Ovary (tissue), 9 donors: ENCODE results near the gene OR7D2. TPM values are rescaled to one million over a fixed set of nuclear protein-coding genes. Genes with fewer than 3 reads are reported as not detected.
A peak's percentile ranks its signal among the peaks of the same experiment; 100 is the strongest.

Experiments used
- DNase-seq, 5 donors: peaks; one replicate each; pipeline ENCODE4 v3.0.0-alpha.2; 2019 to 2020
- H3K27ac ChIP-seq, 2 donors: fragments of 200-600 bp; one replicate each; pipeline versions ENCODE4 v1.5.1 to v1.8.0; 2019 to 2022
- H3K27me3 ChIP-seq: fragments of 200-600 bp; one replicate; pipeline ENCODE4 v1.8.0; 2022
- H3K36me3 ChIP-seq: fragments of 200-600 bp; sonication (generic); one replicate; pipeline ENCODE4 v1.5.1; 2019
- H3K4me1 ChIP-seq: one replicate; pipeline ENCODE4 v1.8.1; 2013; ENCODE audit warnings: mild to moderate bottlenecking, moderate library complexity; ENCODE audit not compliant: insufficient read depth
- H3K4me3 ChIP-seq: fragments of 200-600 bp; sonication (generic); one replicate; pipeline ENCODE4 v1.5.1; 2017
- H3K9me3 ChIP-seq, 2 donors: fragments of 200-600 bp in 1 of 2; sonication (generic) in 1 of 2; one replicate each; pipeline versions ENCODE4 v1.5.1 to v1.8.1; 2013 to 2019; ENCODE audit warnings: mild to moderate bottlenecking in 1 of 2, moderate library complexity in 1 of 2
- EP300 ChIP-seq: sonication (generic); formaldehyde crosslinking; IDR thresholded peaks from one replicate; pipeline ENCODE4 v1.6.1; 2017; ENCODE audit warnings: antibody characterized with exemption
- POLR2A ChIP-seq: fragments of 450-650 bp; IDR thresholded peaks from one replicate; pipeline ENCODE4 v1.6.1; 2017; ENCODE audit warnings: antibody characterized with exemption, mild to moderate bottlenecking, moderate library complexity
- WGBS, 3 donors: extraction: QIAGEN DNeasy Blood & Tissue Kit in 1 of 3; methylation state at CpG; one replicate each; pipeline versions ENCODE4 v1.1.5 to v1.1.7; 2013 to 2017; 5-methylcytosine and 5-hydroxymethylcytosine counted together
- intact Hi-C, 4 donors: fragments of 100-400 bp; cut with DNase I; formaldehyde crosslinking; loops; one replicate each; pipeline versions ENCODE4 v1.11.0 to v1.15.1; 2022 to 2023
- polyA plus RNA-seq, 2 donors: library from polyadenylated mRNA; stranded (reverse); fragments of 200-250 nt in 1 of 2; fragments of 350-450 nt in 1 of 2; fragmentation: Illumina TruSeq in 1 of 2; extraction: RNeasy Lipid Tissue Mini Kit (QIAGEN cat#74804) in 1 of 2; gene quantifications; one replicate each; pipeline ENCODE4 v1.2.3, GENCODE V29; 2013 to 2014
- total RNA-seq, 7 donors: library from RNA; depleted of rRNA in 2 of 7; stranded (reverse); fragments of >200 nt in 2 of 7; fragmentation: NEBNext Ultra II Directional in 3 of 7; extraction: Animal tissue kit (Norgen Biotek cat#: 25700) in 3 of 7; gene quantifications; one replicate each; pipeline versions ENCODE4 v1.1.0 to v1.2.4, GENCODE V29; 2016 to 2023
- TF ChIP-seq, protein P1 (sequence below), 3 donors: fragments of 450-650 bp in 2 of 3; fragments of 200-600 bp in 1 of 3; IDR thresholded peaks; one replicate each; pipeline versions ENCODE4 v1.5.1 to v1.8.0; 2016 to 2022; ENCODE audit warnings: antibody characterized with exemption in 3 of 3, mild to moderate bottlenecking in 1 of 3
- donor health status: DM: no; HTN: no; CAD: no; lungs with moderate emphysema.
- donor health status: DM: no; HTN: no; CAD: no.
- donor health status: Bipolar disorder and iron deficiency.
- donor health status: DM: yes; HTN: yes; CAD: no.
- donor health status: DM: no; HTN: no; CAD: no.
- donor health status: DM: yes; HTN: yes; CAD: no.

The OR7D2 gene
- total and polyA plus RNA-seq, 9 donors = not detected

GRCh38 chr19:9205501-9206113 is 26.8 kb downstream of the OR7D2 start:
- intact Hi-C loops = loop anchor here (5.0 to 10.0 kb wide), 3 partner anchors 589 to 599 kb away; no protein-coding TSS in a partner anchor
- Histone ChIP-seq H3K36me3 (no peaks in the 10 kb centered on the region), H3K27me3 (no peaks in the 10 kb centered on the region), H3K27ac (no peak overlapping the region), H3K4me1 (no peaks in the 10 kb centered on the region), H3K4me3 (peak overlapping the region; percentile 26), H3K9me3 (no peaks in the 10 kb centered on the region)
- DNase-seq = peak; percentile 56 to 81 (median 74)
- TF ChIP-seq EP300 = no peak
- TF ChIP-seq POLR2A = no peak
- TF ChIP-seq, protein P1, sequence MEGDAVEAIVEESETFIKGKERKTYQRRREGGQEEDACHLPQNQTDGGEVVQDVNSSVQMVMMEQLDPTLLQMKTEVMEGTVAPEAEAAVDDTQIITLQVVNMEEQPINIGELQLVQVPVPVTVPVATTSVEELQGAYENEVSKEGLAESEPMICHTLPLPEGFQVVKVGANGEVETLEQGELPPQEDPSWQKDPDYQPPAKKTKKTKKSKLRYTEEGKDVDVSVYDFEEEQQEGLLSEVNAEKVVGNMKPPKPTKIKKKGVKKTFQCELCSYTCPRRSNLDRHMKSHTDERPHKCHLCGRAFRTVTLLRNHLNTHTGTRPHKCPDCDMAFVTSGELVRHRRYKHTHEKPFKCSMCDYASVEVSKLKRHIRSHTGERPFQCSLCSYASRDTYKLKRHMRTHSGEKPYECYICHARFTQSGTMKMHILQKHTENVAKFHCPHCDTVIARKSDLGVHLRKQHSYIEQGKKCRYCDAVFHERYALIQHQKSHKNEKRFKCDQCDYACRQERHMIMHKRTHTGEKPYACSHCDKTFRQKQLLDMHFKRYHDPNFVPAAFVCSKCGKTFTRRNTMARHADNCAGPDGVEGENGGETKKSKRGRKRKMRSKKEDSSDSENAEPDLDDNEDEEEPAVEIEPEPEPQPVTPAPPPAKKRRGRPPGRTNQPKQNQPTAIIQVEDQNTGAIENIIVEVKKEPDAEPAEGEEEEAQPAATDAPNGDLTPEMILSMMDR (IDR thresholded peaks at IDR 0.05) = peak; percentile 50 to 66 (median 50)
- 15 to 23% (median 18%) methylated on average over 13 of the region's 13 CpGs for WGBS, 3 donors

DNA sequence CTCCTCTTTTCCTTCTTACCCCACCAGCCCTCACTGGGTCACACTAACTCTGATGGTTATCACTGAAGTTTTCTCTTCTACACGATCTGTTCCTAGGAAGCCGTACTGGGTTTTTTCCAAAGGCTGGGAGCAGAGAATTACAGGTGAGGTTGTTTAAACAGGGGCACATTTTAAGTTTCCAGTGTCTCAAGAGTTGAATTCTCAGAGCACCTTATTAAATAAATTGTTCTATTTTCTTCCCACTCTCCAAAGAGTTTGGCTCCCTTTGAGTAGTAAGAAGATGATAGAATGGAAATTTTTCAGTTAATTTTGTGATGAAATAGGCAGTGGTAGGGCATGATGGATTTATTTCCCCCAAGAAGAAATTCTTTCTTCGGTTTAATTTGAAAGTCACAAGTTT is 40.7 kb downstream of the OR7D2 start, which contains the start of gene OR7D4:
Gene OR7D4, minus strand, starts transcription at position 101 of the 400 bp plus-strand sequence. CDS start 4,752 bp downstream, outside the sequence.
- TF ChIP-seq, protein P1 (IDR thresholded peaks at IDR 0.05) = no peak
- TF ChIP-seq POLR2A (no peak), EP300 (no peak)
- no peaks in the 10 kb centered on the region for H3K4me1 ChIP-seq
- WGBS, 3 donors = 55 to 69% (median 68%) methylated on average over 3 of the region's 3 CpGs
- H3K9me3 ChIP-seq = peaks cover 0 to 2% of the 10 kb centered on the region in 2 donors
- intact Hi-C loops = no loop called here
- H3K36me3 ChIP-seq = no peaks in the 10 kb centered on the region
- DNase-seq = no peak
- no peaks in the 10 kb centered on the region for H3K27me3 ChIP-seq
- H3K4me3 ChIP-seq = no peak within 1 kb of the TSS
- no peak within 1 kb of the TSS for H3K27ac ChIP-seq

Other genes with a start within 250 kb of the OR7D2 start
- gene MUC16, start 168.6 kb upstream of the OR7D2 start, total RNA-seq = 10 to 100 TPM in 1 of 7 donors, 1 to 10 TPM in 4, under 1 TPM in 2; 0.13 to 52.8 (median 4.0) TPM
- gene MUC16, start 168.6 kb upstream of the OR7D2 start, polyA plus RNA-seq = under 1 TPM; 0.30 to 0.40 TPM
- gene OR1M1, start 91.9 kb upstream of the OR7D2 start, total RNA-seq = under 1 TPM in 1 of 7 donors, not detected in 6; 0.34 TPM
- not detected for gene OR1M1, start 91.9 kb upstream of the OR7D2 start, polyA plus RNA-seq
- gene OR7G2, start 71.5 kb upstream of the OR7D2 start, total RNA-seq = not detected
- not detected for gene OR7G2, start 71.5 kb upstream of the OR7D2 start, polyA plus RNA-seq
- gene OR7G1, start 63.2 kb upstream of the OR7D2 start, total RNA-seq = not detected
- gene OR7G1, start 63.2 kb upstream of the OR7D2 start, polyA plus RNA-seq = not detected
- not detected for gene OR7G3, start 52.0 kb upstream of the OR7D2 start, total RNA-seq
- gene OR7G3, start 52.0 kb upstream of the OR7D2 start, polyA plus RNA-seq = not detected
- gene ZNF317, start 38.6 kb upstream of the OR7D2 start, total RNA-seq = 10 to 100 TPM; 10.8 to 33.3 (median 27.1) TPM
- 10 to 100 TPM; 13.9 to 37.1 TPM for gene ZNF317, start 38.6 kb upstream of the OR7D2 start, polyA plus RNA-seq
- not detected for gene OR7D4, start 40.6 kb downstream of the OR7D2 start, total RNA-seq
- not detected for gene OR7D4, start 40.6 kb downstream of the OR7D2 start, polyA plus RNA-seq
- not detected for gene OR7E24, start 72.0 kb downstream of the OR7D2 start, total RNA-seq
- gene OR7E24, start 72.0 kb downstream of the OR7D2 start, polyA plus RNA-seq = not detected
- 10 to 100 TPM in 6 of 7 donors, 1 to 10 TPM in 1; 9.2 to 31.2 (median 14.2) TPM for gene ZNF699, start 130.9 kb downstream of the OR7D2 start, total RNA-seq
- 1 to 10 TPM; 3.6 to 6.1 TPM for gene ZNF699, start 130.9 kb downstream of the OR7D2 start, polyA plus RNA-seq
- gene ZNF559, start 145.2 kb downstream of the OR7D2 start, total RNA-seq = 10 to 100 TPM; 22.7 to 45.3 (median 28.1) TPM
- gene ZNF559, start 145.2 kb downstream of the OR7D2 start, polyA plus RNA-seq = 10 to 100 TPM; 24.5 to 25.0 TPM
- 1 to 10 TPM; 3.0 to 7.1 (median 5.7) TPM for gene ZNF177, start 184.0 kb downstream of the OR7D2 start, total RNA-seq
- 1 to 10 TPM; 4.8 to 7.8 TPM for gene ZNF177, start 184.0 kb downstream of the OR7D2 start, polyA plus RNA-seq